K562 (cell line): Measurements from ENCODE around the gene PLEKHM2. TPM values are rescaled to one million over a fixed set of nuclear protein-coding genes. Genes with fewer than 3 reads are reported as not detected.

Source experiments
- ATAC-seq: fragments of 200-7000 bp; cut with Tn5 transposase; 3 replicates; pipeline ENCODE4 v1.9.1; 2020; ENCODE audit warnings: moderate library complexity
- BruUV-seq: library from RNA; stranded (reverse); fragments of 400-500 nt; replicated peaks from 2 replicates; lab custom pipeline; 2021; lab: Mats Ljungman, UMichigan
- CTCF ChIA-PET: fragments of 300-600 bp; formaldehyde crosslinking; extraction: SDS; loops from one replicate; lab custom pipeline; 2021; ENCODE audit warnings: low intra/inter-chr PET ratio; lab: Yijun Ruan, JAX
- POLR2A ChIA-PET: fragments of 300-600, 350-650 bp; sonication (Branson Sonifier 250); formaldehyde crosslinking; extraction: SDS; loops from one replicate; lab custom pipeline; 2021; ENCODE audit warnings: antibody characterized with exemption, inconsistent platforms; lab: Yijun Ruan, JAX
- DNase-seq, 4 experiments: peaks; one replicate each; pipeline versions ENCODE4 v3.0.0 to v3.0.0-alpha.2; 2011 to 2018; ENCODE audit warnings: low spot score in 3 of 4, mixed read lengths in 3 of 4; ENCODE audit errors: extremely low read depth in 1 of 4
- FAIRE-seq: peaks from 2 replicates; lab custom pipeline; 2011; peaks lifted over from hg19 to GRCh38; lab: Jason Lieb, UNC
- H2AFZ ChIP-seq: 2 replicates; pipeline ENCODE4 v1.6.0; 2011; ENCODE audit warnings: low read depth, low read length, control low read depth, inconsistent platforms
- H3K27ac ChIP-seq: fragments of 200-600 bp; 3 replicates; pipeline ENCODE4 v1.8.0; 2011; ENCODE audit warnings: low read depth, mild to moderate bottlenecking, control low read depth, inconsistent platforms, low read length, moderate library complexity, mixed read lengths; ENCODE audit errors: extremely low read depth
- H3K27me3 ChIP-seq, 2 experiments: fragments of 300-600 bp in 1 of 2; 2 replicates in 1 of 2; 3 replicates in 1 of 2; pipeline versions ENCODE4 v1.6.0 to v1.8.0; 2011; ENCODE audit warnings: inconsistent platforms in 2 of 2, low read length in 2 of 2, mild to moderate bottlenecking in 1 of 2, mixed read lengths in 1 of 2, moderate library complexity in 1 of 2; ENCODE audit not compliant: control insufficient read depth in 2 of 2, insufficient read depth in 2 of 2
- H3K36me3 ChIP-seq: fragments of 300-600 bp; 3 replicates; pipeline ENCODE4 v1.8.0; 2011; ENCODE audit warnings: mild to moderate bottlenecking, low read length, inconsistent platforms; ENCODE audit not compliant: control insufficient read depth, insufficient read depth
- H3K4me1 ChIP-seq, 2 experiments: fragments of 200-600 bp in 1 of 2; replicated peaks in 1 of 2; 2 replicates in 1 of 2; 3 replicates in 1 of 2; pipeline versions ENCODE4 v1.5.1 to v1.8.0; 2011; ENCODE audit warnings: inconsistent platforms in 2 of 2, low read length in 2 of 2, mild to moderate bottlenecking in 1 of 2, mixed read lengths in 1 of 2, moderate library complexity in 1 of 2; ENCODE audit not compliant: control insufficient read depth in 2 of 2, insufficient read depth in 2 of 2
- H3K4me2 ChIP-seq: 2 replicates; pipeline ENCODE4 v1.6.1; 2011; ENCODE audit warnings: low read length, control low read depth, inconsistent platforms, mixed read lengths; ENCODE audit not compliant: insufficient read depth
- H3K4me3 ChIP-seq: fragments of 200-600 bp; sonication (generic), shearing (Covaris generic); 2 replicates; pipeline ENCODE4 v1.5.1; 2016; ENCODE audit warnings: control low read depth, inconsistent platforms
- H3K79me2 ChIP-seq: fragments of 200-600 bp; 3 replicates; pipeline ENCODE4 v1.8.0; 2011; ENCODE audit warnings: low read length, inconsistent platforms; ENCODE audit not compliant: control insufficient read depth, insufficient read depth
- H3K9ac ChIP-seq, 2 experiments: 2 replicates each; pipeline versions ENCODE4 v1.6.0 to v1.6.1; 2011; ENCODE audit warnings: low read depth in 2 of 2, low read length in 2 of 2, control low read depth in 1 of 2, inconsistent platforms in 1 of 2, mild to moderate bottlenecking in 1 of 2, mixed read lengths in 1 of 2; ENCODE audit not compliant: insufficient read depth in 1 of 2
- H3K9me1 ChIP-seq: one replicate; pipeline ENCODE4 v1.6.0; 2011; ENCODE audit warnings: inconsistent platforms, mild to moderate bottlenecking, low read length, moderate library complexity; ENCODE audit not compliant: control insufficient read depth, insufficient read depth
- H3K9me3 ChIP-seq: replicated peaks from 2 replicates; pipeline ENCODE4 v1.5.1; 2011; ENCODE audit warnings: low read depth, low read length, inconsistent platforms; ENCODE audit not compliant: control insufficient read depth, insufficient read depth
- H4K20me1 ChIP-seq: replicated peaks from 2 replicates; pipeline ENCODE4 v1.6.1; 2011; ENCODE audit warnings: low read length, inconsistent platforms, mixed read lengths; ENCODE audit not compliant: control insufficient read depth, insufficient read depth
- CTBP1 ChIP-seq: fragments of 450-650 bp; IDR thresholded peaks from 2 replicates; pipeline ENCODE4 v1.6.1; 2016; ENCODE audit warnings: borderline replicate concordance
- HEY1 ChIP-seq: fragments of 250-450 bp; sonication (Bioruptor Pico); IDR thresholded peaks from 2 replicates; pipeline ENCODE4 v1.5.0; 2020; ENCODE audit warnings: mild to moderate bottlenecking, moderate library complexity, borderline replicate concordance
- KAT2B ChIP-seq: IDR thresholded peaks from one replicate; pipeline ENCODE4 v1.6.1; 2012; ENCODE audit warnings: low read depth, mild to moderate bottlenecking, control low read depth, inconsistent platforms, low read length, moderate library complexity
- MIER1 ChIP-seq: fragments of 450-650 bp; IDR thresholded peaks from 2 replicates; pipeline ENCODE4 v1.6.1; 2016; ENCODE audit warnings: antibody characterized with exemption, mild to moderate bottlenecking, low read depth
- MTA2 ChIP-seq: fragments of 450-650 bp; IDR thresholded peaks from 2 replicates; pipeline ENCODE4 v1.6.1; 2016; ENCODE audit warnings: low read depth
- SIRT6 ChIP-seq: IDR thresholded peaks from one replicate; pipeline ENCODE4 v1.6.1; 2012; ENCODE audit warnings: low read depth, mild to moderate bottlenecking, control low read depth, inconsistent platforms, low read length, moderate library complexity
- SLC30A9 ChIP-seq: fragments of 250-450 bp; sonication (Bioruptor Pico); IDR thresholded peaks from 2 replicates; pipeline ENCODE4 v1.8.0; 2022; ENCODE audit warnings: mild to moderate bottlenecking, moderate library complexity
- SMARCB1 ChIP-seq: IDR thresholded peaks from 2 replicates; pipeline ENCODE4 v1.6.1; 2011; ENCODE audit warnings: improper control_type of control experiment, low read depth; ENCODE audit not compliant: insufficient read length
- WHSC1 ChIP-seq: IDR thresholded peaks from one replicate; pipeline ENCODE4 v1.6.1; 2012; ENCODE audit warnings: low read length, control low read depth, inconsistent platforms
- ZFP30 ChIP-seq: fragments of 250-450 bp; sonication (Bioruptor Pico); IDR thresholded peaks from 2 replicates; pipeline ENCODE4 v1.8.0; 2022; ENCODE audit warnings: moderate library complexity, mild to moderate bottlenecking, inconsistent platforms, borderline replicate concordance
- ZKSCAN8 ChIP-seq: fragments of 200-800 bp; sonication (Bioruptor generic); IDR thresholded peaks from 2 replicates; pipeline ENCODE4 v1.6.1; 2016; ENCODE audit warnings: missing genetic modification characterization, missing compliant biosample characterization
- ZNF174 ChIP-seq: fragments of 250-450 bp; sonication (Bioruptor Pico); IDR thresholded peaks from 2 replicates; pipeline ENCODE4 v1.4.0; 2020; ENCODE audit warnings: mild to moderate bottlenecking
- ZNF3 ChIP-seq: fragments of 250-450 bp; sonication (Bioruptor Pico); IDR thresholded peaks from 2 replicates; pipeline ENCODE4 v1.5.0; 2021; ENCODE audit warnings: mild to moderate bottlenecking, moderate library complexity
- ZNF764 ChIP-seq: fragments of 250-450 bp; sonication (Bioruptor Pico); IDR thresholded peaks from 2 replicates; pipeline ENCODE4 v1.4.0; 2020; ENCODE audit warnings: low read depth, mild to moderate bottlenecking, moderate library complexity
- WGBS: fragments of 100-300 bp; shearing (Covaris generic); methylation state at CpG from one replicate; pipeline ENCODE4 v1.1.6; 2016; ENCODE audit warnings: low coverage, mixed read lengths; ENCODE audit not compliant: insufficient coverage; ENCODE audit errors: missing lambda C conversion rate; 5-methylcytosine and 5-hydroxymethylcytosine counted together
- in situ Hi-C: fragments of 300-500 bp; cut with MboI; formaldehyde crosslinking; loops from 4 replicates; pipeline ENCODE4 v1.15.0; 2018; ENCODE audit warnings: inconsistent platforms, mixed read lengths
- intact Hi-C: fragments of 100-400 bp; cut with micrococcal nuclease; formaldehyde crosslinking; loops from 2 replicates; pipeline ENCODE4 v1.14.2; 2022
- polyA plus RNA-seq, 8 experiments: library from polyadenylated mRNA; depleted of rRNA in 4 of 8; stranded (reverse) in 5 of 8; unstranded in 3 of 8; fragments of >200 nt; fragmentation: Nextera tagmentation in 2 of 8; fragmentation: Illumina TruSeq in 1 of 8; extraction: Ambion mirVana in 2 of 8; extraction: Trizol in 1 of 8; gene quantifications; 2 replicates each; pipeline versions ENCODE4 v1.2.1 to v1.2.3, GENCODE V29; 2011 to 2014; ENCODE audit warnings: inconsistent platforms in 1 of 8, missing spikeins in 1 of 8
- total RNA-seq, 7 experiments: library from RNA; depleted of rRNA in 6 of 7; stranded (reverse); fragments of >200 nt in 6 of 7; fragmentation: Illumina TruSeq in 2 of 7; extraction: Trizol in 2 of 7; gene quantifications; 2 replicates each; pipeline versions ENCODE4 v1.2.1 to v1.2.3, GENCODE V29; 2011 to 2021; ENCODE audit warnings: low replicate concordance in 1 of 7
- TF ChIP-seq, protein P1 (sequence below), 2 experiments: IDR thresholded peaks; 2 replicates each; pipeline ENCODE4 v1.6.1; 2012; ENCODE audit warnings: improper control_type of control experiment in 2 of 2, low read depth in 2 of 2, low read length in 2 of 2, borderline replicate concordance in 1 of 2
- TF ChIP-seq, protein P2 (sequence below): sonication (generic); formaldehyde crosslinking; IDR thresholded peaks from 2 replicates; pipeline ENCODE4 v1.8.0; 2023; ENCODE audit warnings: mild to moderate bottlenecking, missing genetic modification reagents

PLEKHM2 gene
- total and polyA plus RNA-seq, 9 of the 15 experiments (the other 6 are each of a cell fraction or from before 2014, with no cell fraction given), result 0.27 to 63.7 (median 33.2) TPM

DNA sequence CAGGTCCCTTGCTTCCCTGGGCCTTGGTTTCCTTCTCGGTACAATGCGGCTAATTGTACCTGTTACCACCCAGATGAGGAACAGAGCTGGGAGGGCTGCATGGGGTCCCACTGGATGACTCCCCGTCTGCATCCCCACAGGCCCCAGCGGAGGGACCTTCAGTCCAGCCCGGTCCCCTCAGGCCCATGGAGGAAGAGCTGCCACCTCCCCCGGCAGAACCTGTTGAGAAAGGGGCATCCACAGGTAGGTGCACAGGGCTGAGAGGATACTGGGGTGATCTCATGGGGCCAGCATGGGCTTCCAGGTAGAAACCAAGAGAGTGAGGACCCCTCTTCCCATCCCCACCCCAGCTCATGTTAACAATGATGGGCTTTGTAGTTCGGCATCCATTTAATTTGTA, 84.3 kb downstream of the PLEKHM2 start:
- Histone ChIP-seq H2AFZ (no peak overlapping the region), H3K4me2 (no peak overlapping the region), H3K9me1 (no peaks in the 10 kb centered on the region), H3K79me2 (no peaks in the 10 kb centered on the region), H3K36me3 (no peaks in the 10 kb centered on the region), H3K27me3 (peaks cover 27 to 71% of the 10 kb centered on the region in 2 experiments), H3K27ac (no peak overlapping the region), H3K9me3 (no peaks in the 10 kb centered on the region; the same call in 1 of the 2 replicates), H4K20me1 (0 out of 2 replicates have a peak, but pooled peaks cover 3% of the 10 kb centered on the region), H3K9ac (0 out of 4 replicates have a peak overlapping the region, but pooled peaks of 1 of the 2 experiments have one; percentile 43), H3K4me3 (no peak overlapping the region), H3K4me1 (peaks cover 0 to 19% of the 10 kb centered on the region in 2 experiments; a peak in 3 of 5 replicates)
- FAIRE-seq (no peak), DNase-seq (no peak), ATAC-seq (no peak)
- ChIA-PET CTCF (no interaction called here), POLR2A (interaction anchor here (0.6 to 1.0 kb wide), 2 partner anchors 9 to 741 kb away, joined by 3 to 4 read pairs; no protein-coding TSS in a partner anchor)
- BruUV-seq, result no TSS peak
- in situ Hi-C loops, result no loop called here
- WGBS, result 4% methylated on average over 7 of the region's 7 CpGs
- intact Hi-C loops, result no loop called here
- TF ChIP-seq WHSC1, result no peak
- no peak for TF ChIP-seq SIRT6
- TF ChIP-seq SLC30A9 (CRISPR knock-in tag), result no peak
- TF ChIP-seq HEY1, result no peak
- TF ChIP-seq MTA2, result no peak
- no peak for TF ChIP-seq ZNF764 (CRISPR knock-in tag)
- no peak for TF ChIP-seq CTBP1
- no peak for TF ChIP-seq ZKSCAN8 (CRISPR knock-in tag)
- no peak for TF ChIP-seq ZFP30 (CRISPR knock-in tag)
- TF ChIP-seq MIER1, result no peak
- no peak for TF ChIP-seq ZNF174
- TF ChIP-seq, protein P1, sequence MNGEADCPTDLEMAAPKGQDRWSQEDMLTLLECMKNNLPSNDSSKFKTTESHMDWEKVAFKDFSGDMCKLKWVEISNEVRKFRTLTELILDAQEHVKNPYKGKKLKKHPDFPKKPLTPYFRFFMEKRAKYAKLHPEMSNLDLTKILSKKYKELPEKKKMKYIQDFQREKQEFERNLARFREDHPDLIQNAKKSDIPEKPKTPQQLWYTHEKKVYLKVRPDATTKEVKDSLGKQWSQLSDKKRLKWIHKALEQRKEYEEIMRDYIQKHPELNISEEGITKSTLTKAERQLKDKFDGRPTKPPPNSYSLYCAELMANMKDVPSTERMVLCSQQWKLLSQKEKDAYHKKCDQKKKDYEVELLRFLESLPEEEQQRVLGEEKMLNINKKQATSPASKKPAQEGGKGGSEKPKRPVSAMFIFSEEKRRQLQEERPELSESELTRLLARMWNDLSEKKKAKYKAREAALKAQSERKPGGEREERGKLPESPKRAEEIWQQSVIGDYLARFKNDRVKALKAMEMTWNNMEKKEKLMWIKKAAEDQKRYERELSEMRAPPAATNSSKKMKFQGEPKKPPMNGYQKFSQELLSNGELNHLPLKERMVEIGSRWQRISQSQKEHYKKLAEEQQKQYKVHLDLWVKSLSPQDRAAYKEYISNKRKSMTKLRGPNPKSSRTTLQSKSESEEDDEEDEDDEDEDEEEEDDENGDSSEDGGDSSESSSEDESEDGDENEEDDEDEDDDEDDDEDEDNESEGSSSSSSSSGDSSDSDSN (IDR thresholded peaks at IDR 0.05; ENCODE audit: borderline replicate concordance in 1 of 2, low read depth in 2 of 2, low read length in 2 of 2), result no peak
- no peak for TF ChIP-seq KAT2B
- no peak for TF ChIP-seq SMARCB1
- TF ChIP-seq ZNF3, result no peak
- TF ChIP-seq, protein P2, sequence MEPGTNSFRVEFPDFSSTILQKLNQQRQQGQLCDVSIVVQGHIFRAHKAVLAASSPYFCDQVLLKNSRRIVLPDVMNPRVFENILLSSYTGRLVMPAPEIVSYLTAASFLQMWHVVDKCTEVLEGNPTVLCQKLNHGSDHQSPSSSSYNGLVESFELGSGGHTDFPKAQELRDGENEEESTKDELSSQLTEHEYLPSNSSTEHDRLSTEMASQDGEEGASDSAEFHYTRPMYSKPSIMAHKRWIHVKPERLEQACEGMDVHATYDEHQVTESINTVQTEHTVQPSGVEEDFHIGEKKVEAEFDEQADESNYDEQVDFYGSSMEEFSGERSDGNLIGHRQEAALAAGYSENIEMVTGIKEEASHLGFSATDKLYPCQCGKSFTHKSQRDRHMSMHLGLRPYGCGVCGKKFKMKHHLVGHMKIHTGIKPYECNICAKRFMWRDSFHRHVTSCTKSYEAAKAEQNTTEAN (CRISPR knock-in tag), result no peak
